ENCODE results near the gene TMED1. TPM values are rescaled to one million over a fixed set of nuclear protein-coding genes. Genes with fewer than 3 reads are reported as not detected.

TMED1 gene
- total and polyA plus RNA-seq, 2 donors (not counting 3 experiments of a cell fraction or from before 2014, with no cell fraction given), result 31.2 to 60.4 TPM

DNA sequence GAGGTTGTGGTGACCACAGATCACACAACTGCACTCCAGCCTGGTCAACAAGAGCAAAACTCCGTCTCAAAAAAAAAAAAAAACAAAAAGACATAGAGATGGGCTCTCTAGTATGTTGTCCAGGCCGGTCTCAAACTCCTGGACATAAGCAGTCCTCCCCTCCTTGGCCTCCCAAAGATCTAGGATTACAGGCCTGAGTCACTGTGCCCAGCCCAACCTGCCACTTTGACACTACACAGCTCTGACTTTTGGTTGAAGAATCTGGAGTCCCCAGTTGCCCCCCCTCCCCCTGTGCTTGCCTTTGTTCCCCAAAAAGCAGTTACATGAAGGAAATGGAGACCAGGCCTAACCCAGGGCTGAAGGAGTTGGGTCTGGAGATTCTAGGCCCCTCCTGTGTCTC lies 48.3 kb upstream of the TMED1 start:
- Histone ChIP-seq H4K20me1 (replicated peaks; ENCODE audit: control insufficient read depth, extremely low read depth, insufficient read depth, low read length) (no peaks in the 10 kb centered on the region), H3K27me3 (ENCODE audit: control insufficient read depth in 2 of 2, insufficient read depth in 2 of 2, low read length in 2 of 2) (no peaks in the 10 kb centered on the region), H3K79me2 (ENCODE audit: control insufficient read depth, insufficient read depth, low read length) (peaks cover 46% of the 10 kb centered on the region), H3K4me2 (ENCODE audit: insufficient read depth, low read length) (no peak overlapping the region), H3K9me3 (replicated peaks; ENCODE audit: control insufficient read depth, insufficient read depth, low read length) (no peaks in the 10 kb centered on the region), H3K9ac (replicated peaks; ENCODE audit: extremely low read depth, insufficient read depth, low read length) (no peak overlapping the region), H2AFZ (ENCODE audit: low read depth, low read length) (no peak overlapping the region), H3K36me3 (ENCODE audit: control insufficient read depth in 2 of 2, extremely low read depth in 1 of 2, insufficient read depth in 2 of 2, low read length in 2 of 2) (no peaks in the 10 kb centered on the region), H3K9me1 (replicated peaks; ENCODE audit: control insufficient read depth, extremely low read depth, insufficient read depth, low read length) (no peaks in the 10 kb centered on the region), H3K4me3 (replicated peaks in 1 of 3; ENCODE audit: insufficient read depth in 1 of 3, low read depth in 1 of 3, low read length in 3 of 3) (no peak overlapping the region), H3K27ac (ENCODE audit: insufficient read depth, low read depth, low read length) (no peak overlapping the region), H3K4me1 (ENCODE audit: control insufficient read depth, extremely low read depth, insufficient read depth, low read length) (no peaks in the 10 kb centered on the region)
- FAIRE-seq, result no peak
- dilution Hi-C loops (cut with MboI; ENCODE audit: extremely low pct_ligation_motif_present, low sequenced_read_pairs), result no loop called here
- TF ChIP-seq EZH2 (IDR thresholded peaks at IDR 0.05; ENCODE audit: borderline replicate concordance, low read depth, low read length, severe bottlenecking) (no peak), FOS (IDR thresholded peaks at IDR 0.05; ENCODE audit: borderline replicate concordance, insufficient read depth, low read length) (no peak), GATA2 (IDR thresholded peaks at IDR 0.05; ENCODE audit: insufficient read depth, insufficient read length, low read depth, low read length) (no peak), POLR2AphosphoS5 (IDR thresholded peaks at IDR 0.05; ENCODE audit: insufficient read depth, low read depth, low read length) (no peak), POLR2A (IDR thresholded peaks at IDR 0.05; ENCODE audit: low read depth, low read length) (no peak), JUN (IDR thresholded peaks at IDR 0.05; ENCODE audit: borderline replicate concordance, insufficient read depth, insufficient read length, low read depth) (no peak)
- TF ChIP-seq, protein P1, sequence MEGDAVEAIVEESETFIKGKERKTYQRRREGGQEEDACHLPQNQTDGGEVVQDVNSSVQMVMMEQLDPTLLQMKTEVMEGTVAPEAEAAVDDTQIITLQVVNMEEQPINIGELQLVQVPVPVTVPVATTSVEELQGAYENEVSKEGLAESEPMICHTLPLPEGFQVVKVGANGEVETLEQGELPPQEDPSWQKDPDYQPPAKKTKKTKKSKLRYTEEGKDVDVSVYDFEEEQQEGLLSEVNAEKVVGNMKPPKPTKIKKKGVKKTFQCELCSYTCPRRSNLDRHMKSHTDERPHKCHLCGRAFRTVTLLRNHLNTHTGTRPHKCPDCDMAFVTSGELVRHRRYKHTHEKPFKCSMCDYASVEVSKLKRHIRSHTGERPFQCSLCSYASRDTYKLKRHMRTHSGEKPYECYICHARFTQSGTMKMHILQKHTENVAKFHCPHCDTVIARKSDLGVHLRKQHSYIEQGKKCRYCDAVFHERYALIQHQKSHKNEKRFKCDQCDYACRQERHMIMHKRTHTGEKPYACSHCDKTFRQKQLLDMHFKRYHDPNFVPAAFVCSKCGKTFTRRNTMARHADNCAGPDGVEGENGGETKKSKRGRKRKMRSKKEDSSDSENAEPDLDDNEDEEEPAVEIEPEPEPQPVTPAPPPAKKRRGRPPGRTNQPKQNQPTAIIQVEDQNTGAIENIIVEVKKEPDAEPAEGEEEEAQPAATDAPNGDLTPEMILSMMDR (IDR thresholded peaks at IDR 0.05; ENCODE audit: extremely low read depth in 1 of 2, insufficient read depth in 1 of 2, low read depth in 1 of 2, low read length in 2 of 2), result no peak
- TF ChIP-seq, protein P2, sequence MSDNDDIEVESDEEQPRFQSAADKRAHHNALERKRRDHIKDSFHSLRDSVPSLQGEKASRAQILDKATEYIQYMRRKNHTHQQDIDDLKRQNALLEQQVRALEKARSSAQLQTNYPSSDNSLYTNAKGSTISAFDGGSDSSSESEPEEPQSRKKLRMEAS (IDR thresholded peaks at IDR 0.05; ENCODE audit: insufficient read depth, insufficient read length), result no peak
- ChIA-PET CTCF (interaction anchor here (2.6 kb wide), 1 partner anchor 13 kb away, joined by 14 read pairs; the partner anchor contains the start of gene CARM1), POLR2A (interaction anchor here (0.6 kb wide), 1 partner anchor 115 kb away, joined by 4 read pairs; no protein-coding TSS in a partner anchor)
- DNase-seq (ENCODE audit: low read depth, low spot score), result no peak
- intact Hi-C loops (cut with micrococcal nuclease), result no loop called here
- no TSS peak for BruUV-seq (replicated peaks)

All from endothelial cell of umbilical vein (primary cell).